ENCODE measurements around the gene MUC4.

- TF ChIP-seq POLR2A (IDR thresholded peaks at IDR 0.05; ENCODE audit: extremely low read depth, insufficient read length): no peak
- TF ChIP-seq CTCF (IDR thresholded peaks at IDR 0.05; ENCODE audit: low read depth, low read length): no peak
- no peak for TF ChIP-seq MAX (IDR thresholded peaks at IDR 0.05; ENCODE audit: low read depth, low read length)
- no peak for TF ChIP-seq MYC (IDR thresholded peaks at IDR 0.05; ENCODE audit: low read depth, low read length)
These were observed 65.0 kb downstream of the MUC4 start for GRCh38 chr3:195746751-195747150.
